ENCODE results near the gene RHBDL3.

The RHBDL3 gene

GRCh38 chr17:32266389-32267301, 1.0 kb downstream of the RHBDL3 start:
- no peak for DNase-seq (ENCODE audit: low read depth in 2 of 2)

GRCh38 chr17:32267690-32268205, 2.1 kb downstream of the RHBDL3 start:
- no peak for DNase-seq (ENCODE audit: low read depth in 2 of 2)

- no peak for DNase-seq (ENCODE audit: low read depth in 2 of 2)
Measured at GRCh38 chr17:32268734-32269288, 3.2 kb downstream of the RHBDL3 start.

DNA sequence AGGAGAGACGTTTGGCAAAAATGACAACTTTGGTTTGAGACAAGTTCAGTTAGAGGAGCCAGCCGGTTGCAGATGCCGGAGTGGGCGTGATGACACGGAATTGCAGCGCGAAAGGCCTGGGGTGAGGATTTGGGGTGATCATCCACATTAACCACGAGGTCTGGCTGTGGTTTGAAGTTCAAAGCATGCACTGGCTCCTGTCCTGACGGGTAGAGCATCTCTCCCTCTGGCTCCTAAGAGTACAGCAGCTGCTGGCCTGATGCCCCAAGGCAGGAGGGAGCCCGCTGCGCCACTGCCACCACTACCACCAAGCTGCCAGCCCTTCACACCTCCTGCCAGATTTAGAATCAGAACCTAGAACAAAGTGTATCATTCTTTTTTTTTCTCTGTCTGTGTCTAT, 3.7 kb downstream of the RHBDL3 start:
- DNase-seq (ENCODE audit: low read depth in 2 of 2), result no peak

DNA sequence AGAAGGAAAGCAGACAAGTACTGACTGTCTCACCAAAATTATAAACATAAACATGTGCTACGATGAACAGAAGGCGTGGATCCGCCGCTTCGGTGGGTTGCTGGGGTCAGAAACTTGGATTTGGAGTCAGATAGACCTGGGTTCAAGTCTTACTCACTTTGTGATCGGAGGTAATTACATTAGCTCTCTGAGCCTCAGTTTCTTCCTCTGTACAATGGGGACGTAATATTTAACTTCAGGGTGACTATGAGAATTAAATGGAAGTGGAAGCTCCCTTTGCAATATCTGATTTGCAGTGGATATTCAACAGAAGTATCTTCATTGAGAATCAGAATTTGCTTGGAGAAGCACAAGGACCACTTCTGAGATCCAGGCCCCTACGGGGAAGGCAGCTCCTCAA, 6.2 kb downstream of the RHBDL3 start:
- DNase-seq (ENCODE audit: low read depth in 2 of 2), result no peak

- no peak for DNase-seq (ENCODE audit: low read depth in 2 of 2)
Measured at GRCh38 chr17:32274101-32274500, 8.5 kb downstream of the RHBDL3 start.

DNA sequence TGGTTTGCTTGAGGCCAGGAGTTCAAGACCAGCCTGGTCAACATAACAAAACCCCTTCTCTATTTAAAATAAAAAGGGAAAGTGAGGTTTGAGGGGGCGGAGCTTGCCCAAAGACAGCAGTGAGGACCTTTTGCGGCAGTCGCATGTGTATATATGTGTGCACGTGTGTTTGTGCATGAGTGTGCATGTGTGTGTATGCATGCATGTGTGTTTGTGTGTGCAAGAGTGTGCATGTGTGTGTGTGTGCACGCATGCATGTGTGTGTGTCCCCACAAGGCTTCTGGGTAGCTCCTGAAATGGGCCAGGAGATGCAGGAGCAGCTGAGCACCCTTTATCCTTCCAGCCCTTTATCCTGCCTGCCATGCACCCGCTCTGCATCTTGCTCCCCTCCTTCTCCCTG, 9.0 kb downstream of the RHBDL3 start:
- DNase-seq (ENCODE audit: low read depth in 2 of 2), result no peak

DNA sequence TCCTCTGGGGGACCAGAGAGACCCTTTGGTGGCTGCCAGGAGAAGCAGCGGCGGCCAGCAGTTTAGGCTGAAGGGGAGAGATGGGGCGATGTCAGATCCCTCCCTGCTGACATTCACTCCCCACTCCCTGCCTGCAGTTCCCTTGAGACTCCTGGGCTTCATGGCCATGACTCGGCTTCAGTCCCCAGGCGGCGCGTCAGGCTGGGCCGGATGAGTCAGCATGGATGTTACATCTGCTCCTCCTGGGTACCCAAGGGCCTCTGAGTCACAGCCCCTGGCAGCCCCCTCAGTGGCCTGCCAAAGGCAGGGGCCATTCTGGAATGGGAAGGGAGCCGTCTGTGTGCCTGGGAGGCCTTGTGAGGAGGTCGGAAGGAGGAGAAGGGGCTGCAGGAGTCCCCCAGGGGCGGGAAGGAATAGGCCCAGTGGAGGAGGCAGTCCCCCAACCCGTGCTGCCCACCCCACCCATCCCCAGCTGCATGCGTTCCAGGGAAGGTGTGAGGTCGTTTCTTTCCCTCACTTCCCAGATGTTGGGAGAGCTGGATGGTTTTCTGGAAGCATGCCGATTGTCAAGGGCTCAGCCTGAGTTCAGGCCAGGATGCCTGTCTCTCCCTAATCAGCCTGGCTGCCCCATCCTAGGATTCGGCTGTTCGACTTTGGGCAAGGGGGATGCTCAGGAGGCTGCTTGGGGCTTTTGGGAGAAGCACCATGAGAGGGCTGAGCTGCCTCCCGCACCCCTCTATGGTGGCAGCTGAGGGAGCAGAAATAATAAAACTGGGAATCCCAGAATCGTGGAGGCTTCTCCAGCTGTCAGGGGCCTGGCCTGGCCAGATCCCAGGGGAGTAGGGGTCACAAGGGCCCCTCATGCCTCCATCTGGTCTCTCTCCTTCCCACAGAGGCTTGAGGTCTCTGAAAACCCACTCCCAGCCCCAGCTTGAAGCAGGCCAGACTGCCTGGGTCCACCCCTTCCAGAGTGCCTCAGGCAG, 9.7 kb downstream of the RHBDL3 start:
- DNase-seq (ENCODE audit: low read depth in 2 of 2), result no peak

DNA sequence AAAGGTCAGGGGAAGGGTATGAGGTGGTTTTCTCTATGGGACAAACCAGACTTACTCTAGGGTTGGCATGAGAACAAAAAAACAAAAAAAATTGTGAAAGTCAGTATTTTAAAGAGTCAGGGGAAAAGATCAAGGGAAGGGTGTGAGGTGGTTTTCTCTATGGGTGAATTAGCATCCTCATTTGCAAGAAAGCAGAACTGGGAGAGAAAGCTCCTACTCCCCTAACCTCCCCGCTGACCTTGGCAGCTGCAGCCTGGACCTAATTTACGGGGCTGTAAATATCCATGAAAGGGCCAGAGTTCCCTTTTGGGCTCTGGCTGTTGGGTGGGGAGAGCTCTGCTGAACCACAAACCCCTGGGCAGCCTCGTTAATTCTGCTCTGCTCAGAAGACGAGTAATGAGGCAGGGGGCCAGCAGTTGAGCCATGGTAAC, 10.6 kb downstream of the RHBDL3 start:
- no peak for DNase-seq (ENCODE audit: low read depth in 2 of 2)

GRCh38 chr17:32277284-32277683, 11.7 kb downstream of the RHBDL3 start:
- DNase-seq (ENCODE audit: low read depth in 2 of 2), result no peak

DNA sequence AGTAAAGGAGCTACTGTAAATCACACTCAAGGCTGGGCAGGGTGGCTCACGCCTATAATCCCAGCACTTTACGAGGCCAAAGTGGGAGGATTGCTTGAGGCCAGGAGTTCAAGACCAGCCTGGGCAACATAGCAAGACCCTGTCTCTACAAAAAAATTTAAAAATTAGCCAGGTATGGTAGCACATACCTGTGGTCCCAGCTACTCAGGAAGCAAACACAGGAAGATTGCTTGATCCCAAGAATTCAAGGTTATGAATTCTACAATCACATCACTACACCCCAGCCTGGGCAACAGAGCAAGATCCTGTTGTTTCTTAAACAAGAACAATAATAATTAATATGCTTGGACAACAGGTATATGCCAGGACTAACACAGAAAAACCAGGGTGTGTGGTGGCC, 13.2 kb downstream of the RHBDL3 start:
- no peak for DNase-seq (ENCODE audit: low read depth in 2 of 2)

GRCh38 chr17:32279891-32280716, 14.5 kb downstream of the RHBDL3 start:
- DNase-seq (ENCODE audit: low read depth in 2 of 2), result no peak

- DNase-seq (ENCODE audit: low read depth in 2 of 2), result no peak
Measured at GRCh38 chr17:32281011-32281451, 15.4 kb downstream of the RHBDL3 start.

- DNase-seq (ENCODE audit: low read depth in 2 of 2), result no peak
Measured at GRCh38 chr17:32283745-32284201, 18.1 kb downstream of the RHBDL3 start.

DNA sequence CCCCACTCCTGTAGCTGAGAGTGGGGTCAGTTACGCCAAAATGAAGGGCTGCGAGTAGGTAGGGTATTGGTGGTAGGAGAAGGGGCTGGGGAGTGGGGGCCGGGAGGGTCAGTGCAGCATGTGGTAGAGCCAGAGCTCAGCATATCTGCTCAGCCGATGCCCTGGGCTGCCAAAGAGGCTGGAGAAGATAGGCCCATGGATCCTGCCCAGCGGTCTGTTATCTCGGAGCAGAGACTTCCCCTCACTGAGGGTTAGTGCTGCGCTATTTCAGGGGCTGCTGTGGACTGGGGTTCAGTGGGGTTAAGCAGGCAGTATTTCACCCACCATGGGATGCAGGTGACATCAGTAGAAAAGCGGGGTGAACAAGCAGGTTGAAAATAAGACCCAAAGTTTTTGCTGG, 19.7 kb downstream of the RHBDL3 start:
- no peak for DNase-seq (ENCODE audit: low read depth in 2 of 2)

- DNase-seq (ENCODE audit: low read depth in 2 of 2), result no peak
Measured at GRCh38 chr17:32285746-32286517, 20.3 kb downstream of the RHBDL3 start.

DNA sequence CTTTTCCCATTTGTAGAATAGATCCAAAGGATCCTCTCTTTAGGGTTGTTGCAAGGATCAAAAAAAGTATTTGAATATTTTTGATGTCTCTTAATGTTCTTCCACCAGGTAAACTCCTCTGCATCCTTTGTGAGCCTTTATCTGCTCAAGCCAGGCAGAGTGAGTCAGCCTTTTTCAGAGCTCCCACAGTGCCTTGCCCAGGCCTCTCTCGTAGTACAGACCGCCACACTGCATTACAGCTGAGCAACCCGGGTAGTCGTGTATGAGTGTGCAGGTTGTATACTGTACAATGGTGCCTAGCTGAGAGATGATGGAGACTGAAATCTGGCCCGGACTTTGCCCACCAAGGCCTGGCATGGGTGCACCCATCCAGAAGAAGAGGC, 20.9 kb downstream of the RHBDL3 start:
- no peak for DNase-seq (ENCODE audit: low read depth in 2 of 2)

- DNase-seq (ENCODE audit: low read depth in 2 of 2), result no peak
Measured at GRCh38 chr17:32287804-32288511, 22.3 kb downstream of the RHBDL3 start.

GRCh38 chr17:32288615-32289014, 23.0 kb downstream of the RHBDL3 start:
- DNase-seq (ENCODE audit: low read depth in 2 of 2), result no peak

Data from activated CD8-positive, alpha-beta memory T cell treated with anti-CD3 and anti-CD28 coated beads for 4 hours (primary cell).